Astrocyte of the cerebellum (primary cell): ENCODE measurements around the gene JUN.

Source experiments
- DNase-seq: peaks from one replicate; pipeline ENCODE4 v3.0.0-alpha.2; 2011; ENCODE audit warnings: low read depth
- H3K4me3 ChIP-seq: 2 replicates; pipeline ENCODE4 v1.5.1; 2011; ENCODE audit warnings: mild to moderate bottlenecking, low read depth, low read length, moderate library complexity
- in situ Hi-C: cut with HindIII; loops from 2 replicates; pipeline ENCODE4 v1.10.0; 2017; ENCODE audit warnings: low sequenced_read_pairs
- TF ChIP-seq, protein P1 (sequence below): IDR thresholded peaks from 2 replicates; pipeline ENCODE4 v1.5.1; 2012; ENCODE audit warnings: low read length, low read depth, moderate library complexity, mild to moderate bottlenecking; ENCODE audit errors: missing control alignments

JUN gene

GRCh38 chr1:58781541-58782177 lies 2.2 kb downstream of the JUN start:
- H3K4me3 ChIP-seq, result peak overlapping the region; percentile 92
- in situ Hi-C loops, result loop anchor here (10.0 kb wide), 1 partner anchor 373 kb away; no protein-coding TSS in a partner anchor
- TF ChIP-seq, protein P1, sequence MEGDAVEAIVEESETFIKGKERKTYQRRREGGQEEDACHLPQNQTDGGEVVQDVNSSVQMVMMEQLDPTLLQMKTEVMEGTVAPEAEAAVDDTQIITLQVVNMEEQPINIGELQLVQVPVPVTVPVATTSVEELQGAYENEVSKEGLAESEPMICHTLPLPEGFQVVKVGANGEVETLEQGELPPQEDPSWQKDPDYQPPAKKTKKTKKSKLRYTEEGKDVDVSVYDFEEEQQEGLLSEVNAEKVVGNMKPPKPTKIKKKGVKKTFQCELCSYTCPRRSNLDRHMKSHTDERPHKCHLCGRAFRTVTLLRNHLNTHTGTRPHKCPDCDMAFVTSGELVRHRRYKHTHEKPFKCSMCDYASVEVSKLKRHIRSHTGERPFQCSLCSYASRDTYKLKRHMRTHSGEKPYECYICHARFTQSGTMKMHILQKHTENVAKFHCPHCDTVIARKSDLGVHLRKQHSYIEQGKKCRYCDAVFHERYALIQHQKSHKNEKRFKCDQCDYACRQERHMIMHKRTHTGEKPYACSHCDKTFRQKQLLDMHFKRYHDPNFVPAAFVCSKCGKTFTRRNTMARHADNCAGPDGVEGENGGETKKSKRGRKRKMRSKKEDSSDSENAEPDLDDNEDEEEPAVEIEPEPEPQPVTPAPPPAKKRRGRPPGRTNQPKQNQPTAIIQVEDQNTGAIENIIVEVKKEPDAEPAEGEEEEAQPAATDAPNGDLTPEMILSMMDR, result peak; percentile 41
- no peak for DNase-seq

DNA sequence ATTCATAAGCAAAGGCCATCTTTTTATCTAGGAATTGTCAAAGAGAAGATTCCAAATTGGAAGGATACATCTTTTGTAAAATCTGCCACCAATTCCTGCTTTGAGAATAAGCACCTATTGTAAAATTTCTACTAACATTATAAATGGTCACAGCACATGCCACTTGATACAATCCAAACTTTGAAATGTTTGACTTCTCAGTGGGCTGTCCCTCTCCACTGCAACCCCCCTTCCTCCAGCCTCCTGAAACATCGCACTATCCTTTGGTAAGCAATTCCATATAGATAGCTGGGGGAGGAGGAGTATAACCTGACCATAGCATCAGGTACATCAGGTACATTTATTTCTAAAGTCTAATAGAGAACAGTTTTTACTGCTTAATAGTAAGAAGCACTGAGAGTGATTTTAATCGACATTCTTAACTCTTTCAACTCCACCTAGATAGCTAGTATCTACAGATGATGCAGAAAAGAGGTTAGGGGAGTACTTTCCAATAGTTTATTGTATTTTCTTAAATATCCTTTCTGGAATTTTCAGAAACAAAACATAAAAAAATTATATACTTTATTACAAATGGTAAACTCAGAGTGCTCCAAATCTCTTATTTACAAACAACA lies 2.9 kb downstream of the JUN start:
- in situ Hi-C loops, result loop anchor here (10.0 kb wide), 1 partner anchor 374 kb away; no protein-coding TSS in a partner anchor
- DNase-seq, result no peak
- TF ChIP-seq, protein P1, result no peak
- H3K4me3 ChIP-seq, result peak overlapping the region; percentile 92

GRCh38 chr1:58780411-58780810 lies 3.4 kb downstream of the JUN start:
- H3K4me3 ChIP-seq, result peak overlapping the region; percentile 92

GRCh38 chr1:58779801-58780382 lies 4.0 kb downstream of the JUN start:
- TF ChIP-seq, protein P1, result no peak
- H3K4me3 ChIP-seq, result peak overlapping the region; percentile 92
- in situ Hi-C loops, result loop anchor here (10.0 kb wide), 1 partner anchor 375 kb away; no protein-coding TSS in a partner anchor
- DNase-seq, result no peak

More at GRCh38 chr1:58780411-58780810, 3.4 kb downstream of the JUN start:
- TF ChIP-seq, protein P1, result no peak
- DNase-seq, result no peak
- in situ Hi-C loops, result loop anchor here (10.0 kb wide), 1 partner anchor 374 kb away; no protein-coding TSS in a partner anchor

GRCh38 chr1:58779059-58779754 lies 4.6 kb downstream of the JUN start:
- no peak for DNase-seq
- in situ Hi-C loops, result no loop called here
- TF ChIP-seq, protein P1, result no peak
- no peak overlapping the region for H3K4me3 ChIP-seq

DNA sequence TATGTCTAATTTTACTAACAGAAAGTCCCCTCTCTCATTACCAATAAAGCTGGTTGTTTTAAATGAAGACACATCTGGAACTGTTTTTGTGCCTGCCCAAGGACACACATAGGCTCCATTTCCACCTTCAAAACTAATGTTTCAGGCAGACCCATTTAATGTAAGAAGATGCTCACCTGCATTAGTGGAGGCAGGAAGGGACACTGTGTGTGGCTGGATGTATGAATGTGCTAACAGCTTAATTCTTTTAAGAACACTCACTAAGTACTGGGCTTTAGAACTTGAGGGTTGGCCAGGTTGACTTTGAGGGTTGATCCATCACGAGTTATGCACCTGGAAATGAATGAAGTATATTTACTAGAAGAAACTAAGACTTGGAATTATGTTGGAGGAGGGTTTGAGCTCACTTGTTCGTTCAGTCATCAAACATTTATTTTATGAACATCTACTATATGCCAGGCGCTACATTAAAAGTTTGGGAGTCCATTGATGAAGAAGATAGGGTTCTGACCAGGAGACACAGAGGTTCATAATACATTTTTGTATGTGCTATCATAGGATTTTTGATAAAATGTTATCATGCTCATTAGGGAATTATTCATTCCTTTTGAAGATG lies 5.4 kb downstream of the JUN start:
- in situ Hi-C loops, result no loop called here
- H3K4me3 ChIP-seq, result no peak overlapping the region
- TF ChIP-seq, protein P1, result no peak
- DNase-seq, result no peak
